T-cell (primary cell): ENCODE results near the gene PCBP3. TPM values are rescaled to one million over a fixed set of nuclear protein-coding genes. Genes with fewer than 3 reads are reported as not detected.

Experiments
- ATAC-seq, 4 experiments: fragments of 200-7000 bp in 3 of 4; fragments of 150-1000 bp in 1 of 4; cut with Tn5 transposase; replicated peaks in 1 of 4; 1 replicate in 3 of 4; 2 replicates in 1 of 4; pipeline ENCODE4 v1.10.0; 2021; ENCODE audit warnings: moderate library complexity in 3 of 4, mild to moderate bottlenecking in 2 of 4, moderate number of reproducible peaks in 1 of 4
- CTCF ChIA-PET, 2 donors: fragments of 300-600 bp; sonication (Branson Sonifier 250); formaldehyde crosslinking; loops; one replicate each; lab custom pipeline; 2022; ENCODE audit warnings: antibody characterized with exemption in 2 of 2; lab: Charles Lee
- POLR2A ChIA-PET, 2 donors: fragments of 300-600 bp; sonication (Branson Sonifier 250); formaldehyde crosslinking; loops; one replicate each; lab custom pipeline; 2022; ENCODE audit warnings: antibody characterized with exemption in 2 of 2; lab: Charles Lee
- DNase-seq, 35 experiments: peaks; one replicate each; pipeline versions ENCODE4 v3.0.0 to v3.0.0-alpha.2; 2013 to 2023
- H3K27ac ChIP-seq: one replicate; pipeline ENCODE4 v1.5.1; 2013; ENCODE audit warnings: low read length
- H3K27me3 ChIP-seq, 2 experiments: replicated peaks in 1 of 2; 1 replicate in 1 of 2; 2 replicates in 1 of 2; pipeline versions ENCODE4 v1.6.1 to v1.7.0; 2013; ENCODE audit warnings: low read length in 1 of 2, mixed read lengths in 1 of 2; ENCODE audit not compliant: control insufficient read depth in 2 of 2, insufficient read depth in 2 of 2; ENCODE audit errors: extremely low read depth in 1 of 2
- H3K36me3 ChIP-seq, 2 donors: 1 replicate in 1 of 2; 2 replicates in 1 of 2; pipeline versions ENCODE4 v1.6.1 to v1.7.0; 2013; ENCODE audit warnings: low read length in 1 of 2; ENCODE audit not compliant: control insufficient read depth in 2 of 2, insufficient read depth in 1 of 2; ENCODE audit errors: extremely low read depth in 1 of 2
- H3K4me1 ChIP-seq, 2 experiments: 1 replicate in 1 of 2; 2 replicates in 1 of 2; pipeline versions ENCODE4 v1.6.1 to v1.7.0; 2013; ENCODE audit warnings: low read length in 2 of 2, mixed read lengths in 1 of 2; ENCODE audit not compliant: insufficient read depth in 2 of 2, control insufficient read depth in 1 of 2; ENCODE audit errors: extremely low read depth in 1 of 2
- H3K4me3 ChIP-seq, 2 donors: 1 replicate in 1 of 2; 2 replicates in 1 of 2; pipeline versions ENCODE4 v1.5.1 to v1.7.0; 2013; ENCODE audit warnings: mild to moderate bottlenecking in 2 of 2, low read length in 1 of 2, moderate library complexity in 1 of 2; ENCODE audit not compliant: control insufficient read depth in 1 of 2; ENCODE audit errors: extremely low read depth in 1 of 2
- H3K9me3 ChIP-seq: 2 replicates; pipeline ENCODE4 v1.7.0; 2013
- H3K27ac Mint-ChIP-seq, 2 donors: one replicate each; pipeline ENCODE4 v1.8.0; 2020 to 2021; ENCODE audit warnings: mild to moderate bottlenecking in 2 of 2, mixed read lengths in 2 of 2
- H3K27me3 Mint-ChIP-seq, 2 donors: one replicate each; pipeline ENCODE4 v1.8.0; 2021 to 2022; ENCODE audit warnings: mixed read lengths in 2 of 2
- H3K36me3 Mint-ChIP-seq: one replicate; pipeline ENCODE4 v1.8.0; 2021; ENCODE audit warnings: mixed read lengths
- H3K4me1 Mint-ChIP-seq, 3 donors: one replicate each; pipeline ENCODE4 v1.8.0; 2020 to 2022; ENCODE audit warnings: mixed read lengths in 3 of 3, mild to moderate bottlenecking in 1 of 3
- H3K4me3 Mint-ChIP-seq, 3 donors: one replicate each; pipeline ENCODE4 v1.8.0; 2020 to 2022; ENCODE audit warnings: mild to moderate bottlenecking in 3 of 3, mixed read lengths in 3 of 3, moderate library complexity in 3 of 3
- H3K9me3 Mint-ChIP-seq, 3 donors: one replicate each; pipeline ENCODE4 v1.8.0; 2020 to 2022; ENCODE audit warnings: mixed read lengths in 3 of 3
- WGBS: methylation state at CpG from one replicate; pipeline ENCODE4 v1.1.5; 2013; ENCODE audit warnings: missing lambda C conversion rate; ENCODE audit not compliant: insufficient coverage; 5-methylcytosine and 5-hydroxymethylcytosine counted together
- total RNA-seq, 35 experiments: library from RNA in 6 of 35; stranded (reverse) in 6 of 35; fragments of 120-200 nt in 1 of 35; gene quantifications; one replicate each; pipeline versions ENCODE4 v1.2.1 to v1.2.4 and lab custom pipeline; 2013 to 2026

PCBP3 gene
- total RNA-seq, 5 donors from 2014 or later (not counting 1 experiment from before 2014, with no cell fraction given), result 1.5 to 4.2 (median 2.8) TPM

- Mint-ChIP-seq H3K4me1 (peaks cover 0 to 4% (median 0%) of the 10 kb centered on the region in 3 donors), H3K9me3 (no peaks in the 10 kb centered on the region), H3K27ac (no peak overlapping the region), H3K4me3 (no peak overlapping the region), H3K27me3 (no peaks in the 10 kb centered on the region), H3K36me3 (no peaks in the 10 kb centered on the region)
- Histone ChIP-seq H3K27me3 (peaks cover 0 to 32% of the 10 kb centered on the region in 2 experiments), H3K9me3 (no peaks in the 10 kb centered on the region), H3K27ac (no peak overlapping the region), H3K4me3 (no peak overlapping the region), H3K4me1 (no peaks in the 10 kb centered on the region), H3K36me3 (peaks cover 0 to 3% of the 10 kb centered on the region in 2 donors)
- DNase-seq (no peak), ATAC-seq (no peak)
- WGBS, result 92% methylated on average over 9 of the region's 14 CpGs
- CTCF ChIA-PET, result no interaction called here
- POLR2A ChIA-PET, result no interaction called here
These were observed 297.8 kb downstream of the PCBP3 start for GRCh38 chr21:45941338-45941710.

DNA sequence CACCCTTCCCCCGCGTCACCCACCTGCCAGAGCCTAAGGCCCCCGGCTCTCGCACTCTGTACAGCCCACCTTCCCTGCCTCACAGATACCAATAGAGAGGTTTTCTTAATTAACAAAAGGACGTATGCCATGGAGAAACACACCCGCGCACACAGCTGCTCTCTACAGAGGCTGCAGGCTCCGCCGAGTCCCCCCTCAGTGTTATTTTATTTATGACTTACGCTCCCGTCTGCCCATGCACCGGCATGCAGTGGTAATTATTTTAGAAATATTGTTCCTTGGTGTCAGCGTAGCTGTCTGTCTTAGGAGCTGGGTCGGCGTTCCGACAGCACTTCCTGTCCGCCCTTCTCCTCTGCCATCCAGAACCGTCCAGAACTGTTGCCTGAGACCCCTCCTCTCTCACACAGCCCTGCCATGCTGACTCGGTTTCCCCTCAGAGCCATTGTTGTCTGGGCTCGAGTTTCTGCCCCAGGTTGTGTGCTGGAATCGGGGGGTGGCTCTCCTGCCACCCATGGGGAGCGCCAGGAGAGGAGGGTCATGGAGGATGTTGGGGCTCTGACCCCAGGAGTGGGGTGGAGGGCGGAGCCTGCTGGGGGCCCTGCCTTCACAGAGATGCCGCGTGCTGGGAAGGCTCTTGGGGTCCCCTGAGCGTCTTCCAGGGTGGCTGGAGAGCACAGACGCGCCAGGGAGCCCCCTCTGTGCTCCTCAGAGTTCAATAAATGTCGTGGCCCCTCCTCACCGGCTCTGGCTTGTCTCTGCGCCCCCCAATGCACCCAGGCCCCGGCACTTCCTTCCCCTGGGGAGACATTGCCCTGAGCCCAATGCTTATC, 298.4 kb downstream of the PCBP3 start:
- no peak for DNase-seq
- Histone ChIP-seq H3K27ac (no peak overlapping the region), H3K4me1 (no peaks in the 10 kb centered on the region), H3K36me3 (peaks cover 0 to 3% of the 10 kb centered on the region in 2 donors), H3K27me3 (peaks cover 0 to 32% of the 10 kb centered on the region in 2 experiments), H3K9me3 (no peaks in the 10 kb centered on the region), H3K4me3 (no peak overlapping the region)
- no peak for ATAC-seq
- Mint-ChIP-seq H3K27ac (no peak overlapping the region), H3K9me3 (no peaks in the 10 kb centered on the region), H3K4me3 (no peak overlapping the region), H3K36me3 (no peaks in the 10 kb centered on the region), H3K27me3 (no peaks in the 10 kb centered on the region), H3K4me1 (peaks cover 0 to 4% (median 0%) of the 10 kb centered on the region in 3 donors)
- ChIA-PET CTCF (no interaction called here), POLR2A (no interaction called here)
- 77% methylated on average over 18 of the region's 32 CpGs for WGBS

- WGBS, result 83% methylated on average over 17 of the region's 20 CpGs
- no peaks in the 10 kb centered on the region for H3K9me3 ChIP-seq
- Mint-ChIP-seq H3K9me3 (no peaks in the 10 kb centered on the region), H3K36me3 (no peaks in the 10 kb centered on the region), H3K4me1 (peaks cover 0 to 2% (median 0%) of the 10 kb centered on the region in 3 donors), H3K27ac (no peak overlapping the region), H3K27me3 (no peaks in the 10 kb centered on the region), H3K4me3 (no peak overlapping the region)
- DNase-seq (no peak), ATAC-seq (no peak)
- H3K36me3 ChIP-seq, result peaks cover 0 to 3% of the 10 kb centered on the region in 2 donors
- H3K4me1 ChIP-seq, result no peaks in the 10 kb centered on the region
- ChIA-PET POLR2A (no interaction called here), CTCF (no interaction called here)
- H3K27ac ChIP-seq, result no peak overlapping the region
- H3K4me3 ChIP-seq, result no peak overlapping the region
- peaks cover 0 to 27% of the 10 kb centered on the region in 2 experiments for H3K27me3 ChIP-seq
These were observed 299.5 kb downstream of the PCBP3 start for GRCh38 chr21:45942755-45943629.

DNA sequence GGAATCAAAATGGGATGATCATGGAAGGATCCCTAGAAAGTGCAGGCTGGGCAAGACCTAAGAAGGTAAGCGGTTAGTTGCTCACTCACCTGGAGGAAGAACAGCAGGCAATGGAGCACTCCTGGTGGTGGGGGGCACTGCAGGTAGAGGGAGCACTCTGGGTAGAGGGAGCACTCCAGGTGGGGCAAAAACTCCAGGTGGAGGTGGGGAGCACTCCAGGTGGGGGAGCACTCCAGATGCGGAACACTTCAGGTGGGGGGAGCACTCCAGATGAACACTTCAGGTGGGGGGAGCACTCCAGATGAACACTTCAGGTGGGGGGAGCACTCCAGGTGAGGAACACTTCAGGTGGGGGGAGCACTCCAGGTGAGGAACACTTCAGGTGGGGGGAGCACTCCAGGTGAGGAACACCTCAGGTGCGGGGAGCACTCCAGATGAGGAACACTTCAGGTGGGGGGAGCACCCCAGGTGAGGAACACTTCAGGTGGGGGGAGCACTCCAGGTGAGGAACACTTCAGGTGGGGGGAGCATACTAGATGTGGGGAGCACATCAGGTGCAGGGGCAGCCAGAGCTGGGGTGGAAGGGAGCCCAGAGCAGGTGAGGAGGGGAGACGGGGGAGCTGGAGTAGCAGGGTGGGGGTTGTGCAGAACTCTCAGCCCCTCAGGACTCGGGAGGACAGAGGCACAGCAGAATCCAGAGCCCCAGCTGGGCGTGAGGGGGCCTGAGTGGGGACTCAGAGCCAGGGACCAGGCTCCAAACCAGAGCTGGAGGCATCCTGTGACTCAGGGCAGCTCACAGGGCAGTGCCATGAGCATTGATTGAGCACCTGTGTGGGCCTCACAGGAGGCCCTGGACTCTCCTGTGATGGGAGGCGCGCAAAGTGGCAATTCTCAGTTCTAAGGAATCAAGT, 300.4 kb downstream of the PCBP3 start:
- Mint-ChIP-seq H3K4me1 (no peaks in the 10 kb centered on the region), H3K9me3 (no peaks in the 10 kb centered on the region), H3K27me3 (no peaks in the 10 kb centered on the region), H3K4me3 (no peak overlapping the region), H3K27ac (no peak overlapping the region), H3K36me3 (no peaks in the 10 kb centered on the region)
- Histone ChIP-seq H3K36me3 (peaks cover 0 to 3% of the 10 kb centered on the region in 2 donors), H3K27ac (no peak overlapping the region), H3K27me3 (peaks cover 0 to 32% of the 10 kb centered on the region in 2 experiments), H3K9me3 (no peaks in the 10 kb centered on the region), H3K4me1 (no peaks in the 10 kb centered on the region), H3K4me3 (no peak overlapping the region)
- 89% methylated on average over 7 of the region's 8 CpGs for WGBS
- CTCF ChIA-PET, result no interaction called here
- no peak for DNase-seq
- no peak for ATAC-seq
- POLR2A ChIA-PET, result no interaction called here

DNA sequence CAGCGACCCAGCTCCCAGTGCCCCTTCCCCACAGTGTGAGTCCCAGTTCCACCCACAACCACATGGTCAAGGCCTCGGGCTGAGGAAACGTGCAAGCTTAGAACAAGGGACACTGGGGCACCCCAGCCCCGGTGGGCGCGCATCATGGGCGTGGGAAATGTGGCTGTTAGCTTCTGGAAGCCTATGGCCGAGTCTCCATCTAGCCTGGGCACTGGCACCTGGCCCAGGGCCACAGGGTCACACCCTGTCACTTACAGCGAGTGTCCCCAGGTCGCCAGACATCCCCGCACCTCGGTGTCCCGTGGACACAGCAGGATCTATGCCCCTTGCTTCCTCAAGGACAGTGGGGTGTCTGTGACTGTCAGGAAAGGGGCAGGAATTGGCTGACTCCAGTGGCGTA, 301.1 kb downstream of the PCBP3 start:
- WGBS, result 95% methylated on average over 13 of the region's 14 CpGs
- Mint-ChIP-seq H3K36me3 (no peaks in the 10 kb centered on the region), H3K9me3 (no peaks in the 10 kb centered on the region), H3K27ac (no peak overlapping the region), H3K27me3 (no peaks in the 10 kb centered on the region), H3K4me1 (no peaks in the 10 kb centered on the region), H3K4me3 (no peak overlapping the region)
- peaks cover 0 to 33% of the 10 kb centered on the region in 2 experiments for H3K27me3 ChIP-seq
- peaks cover 0 to 3% of the 10 kb centered on the region in 2 donors for H3K36me3 ChIP-seq
- no peak overlapping the region for H3K4me3 ChIP-seq
- DNase-seq (no peak), ATAC-seq (no peak)
- no peaks in the 10 kb centered on the region for H3K9me3 ChIP-seq
- POLR2A ChIA-PET, result no interaction called here
- H3K4me1 ChIP-seq, result no peaks in the 10 kb centered on the region
- no peak overlapping the region for H3K27ac ChIP-seq
- CTCF ChIA-PET, result no interaction called here
